Measurements from ENCODE around the gene CDK5. TPM values are rescaled to one million over a fixed set of nuclear protein-coding genes. Genes with fewer than 3 reads are reported as not detected.
A peak's percentile ranks its signal among the peaks of the same experiment; 100 is the strongest.
"Not testable (repeated sequence)": the region's sequence is repeated elsewhere in the genome, so short reads cannot be mapped to it uniquely, and the experiment has no call there.

CDK5 gene
- polyA plus RNA-seq, 1 experiment = 23.8 TPM

- peak overlapping the region; percentile 25; the same call in 1 of the 2 replicates for H3K4me3 ChIP-seq (ENCODE audit: low read depth, low read length)
- H3K9me3 ChIP-seq (ENCODE audit: control insufficient read depth, insufficient read depth, low read length) = peaks cover 5% of the 10 kb centered on the region; the same call in 1 of the 2 replicates
- H3K27ac ChIP-seq (ENCODE audit: low read depth, low read length) = no peak overlapping the region
- ChIA-PET CTCF (interaction anchor here (0.7 to 0.8 kb wide), 3 partner anchors 51 to 234 kb away, joined by 5 to 6 read pairs (median 5); no protein-coding TSS in a partner anchor), POLR2A (interaction anchor here (0.6 to 0.9 kb wide), 2 partner anchors 33 to 45 kb away, joined by 3 read pairs; no protein-coding TSS in a partner anchor)
- DNase-seq (ENCODE audit: low read depth, low spot score) = no peak
- peaks cover 22% of the 10 kb centered on the region for H3K27me3 ChIP-seq (ENCODE audit: control insufficient read depth, insufficient read depth, low read length)
- no peak for TF ChIP-seq CTCF (IDR thresholded peaks at IDR 0.05; ENCODE audit: low read depth, low read length)
These were observed 43.8 kb downstream of the CDK5 start for GRCh38 chr7:151013733-151014497.

- no peak for DNase-seq (ENCODE audit: low read depth, low spot score)
- H3K27ac ChIP-seq (ENCODE audit: low read depth, low read length) = no peak overlapping the region
- H3K9me3 ChIP-seq (ENCODE audit: control insufficient read depth, insufficient read depth, low read length) = peaks cover 9% of the 10 kb centered on the region; the same call in 1 of the 2 replicates
- no peak for TF ChIP-seq CTCF (IDR thresholded peaks at IDR 0.05; ENCODE audit: low read depth, low read length)
- peak overlapping the region; percentile 25; the same call in 1 of the 2 replicates for H3K4me3 ChIP-seq (ENCODE audit: low read depth, low read length)
- H3K27me3 ChIP-seq (ENCODE audit: control insufficient read depth, insufficient read depth, low read length) = peaks cover 19% of the 10 kb centered on the region
- ChIA-PET POLR2A (interaction anchor here (0.6 to 0.9 kb wide), 2 partner anchors 34 to 45 kb away, joined by 3 read pairs; no protein-coding TSS in a partner anchor), CTCF (interaction anchor here (0.7 to 0.8 kb wide), 3 partner anchors 50 to 233 kb away, joined by 5 to 6 read pairs (median 5); no protein-coding TSS in a partner anchor)
These were observed 44.4 kb downstream of the CDK5 start for GRCh38 chr7:151013356-151013732.

GRCh38 chr7:151012911-151013347 lies 44.8 kb downstream of the CDK5 start:
- Histone ChIP-seq H3K9me3 (ENCODE audit: control insufficient read depth, insufficient read depth, low read length) (peaks cover 9% of the 10 kb centered on the region; the same call in 1 of the 2 replicates), H3K4me3 (ENCODE audit: low read depth, low read length) (no peak overlapping the region), H3K27me3 (ENCODE audit: control insufficient read depth, insufficient read depth, low read length) (peaks cover 15% of the 10 kb centered on the region), H3K27ac (ENCODE audit: low read depth, low read length) (no peak overlapping the region)
- peak; percentile 68 for TF ChIP-seq CTCF (IDR thresholded peaks at IDR 0.05; ENCODE audit: low read depth, low read length)
- no peak for DNase-seq (ENCODE audit: low read depth, low spot score)
- ChIA-PET CTCF (interaction anchor here (1.0 to 3.3 kb wide), 8 partner anchors 8 to 158 kb away, joined by 3 to 13 read pairs (median 4); no protein-coding TSS in a partner anchor), POLR2A (interaction anchor here (0.9 kb wide), 1 partner anchor 34 kb away, joined by 3 read pairs; no protein-coding TSS in a partner anchor)

GRCh38 chr7:151012031-151012692 lies 45.5 kb downstream of the CDK5 start:
- DNase-seq (ENCODE audit: low read depth, low spot score) = no peak
- H3K27ac ChIP-seq (ENCODE audit: low read depth, low read length) = no peak overlapping the region
- POLR2A ChIA-PET = no interaction called here
- H3K27me3 ChIP-seq (ENCODE audit: control insufficient read depth, insufficient read depth, low read length) = peaks cover 8% of the 10 kb centered on the region
- no peak for TF ChIP-seq CTCF (IDR thresholded peaks at IDR 0.05; ENCODE audit: low read depth, low read length)
- CTCF ChIA-PET = interaction anchor here (0.7 to 3.3 kb wide), 12 partner anchors 9 to 158 kb away, joined by 3 to 13 read pairs (median 4); no protein-coding TSS in a partner anchor
- no peak overlapping the region for H3K4me3 ChIP-seq (ENCODE audit: low read depth, low read length)
- peaks cover 9% of the 10 kb centered on the region; the same call in 1 of the 2 replicates for H3K9me3 ChIP-seq (ENCODE audit: control insufficient read depth, insufficient read depth, low read length)

- ChIA-PET POLR2A (interaction anchor here (2.5 kb wide), 1 partner anchor 102 kb away, joined by 9 read pairs; no protein-coding TSS in a partner anchor), CTCF (interaction anchor here (1.1 to 3.6 kb wide), 11 partner anchors 10 to 159 kb away, joined by 3 to 17 read pairs (median 5); no protein-coding TSS in a partner anchor)
- H3K9me3 ChIP-seq (ENCODE audit: control insufficient read depth, insufficient read depth, low read length) = not testable (repeated sequence)
These were observed 46.1 kb downstream of the CDK5 start for GRCh38 chr7:151011616-151012015.

More at GRCh38 chr7:151011616-151012015, 46.1 kb downstream of the CDK5 start:
- H3K4me3 ChIP-seq (ENCODE audit: low read depth, low read length); DNase-seq (ENCODE audit: low read depth, low spot score); H3K27ac ChIP-seq (ENCODE audit: low read depth, low read length); H3K27me3 ChIP-seq (ENCODE audit: control insufficient read depth, insufficient read depth, low read length): not testable (repeated sequence)

All from AG04450 (cell line).